A673 (cell line): ENCODE results near the gene P2RX3. TPM values are rescaled to one million over a fixed set of nuclear protein-coding genes. Genes with fewer than 3 reads are reported as not detected.

ENCODE experiments used
- BruUV-seq: library from RNA; stranded (reverse); fragments of 400-500 nt; replicated peaks from 2 replicates; lab custom pipeline; 2021; lab: Mats Ljungman, UMichigan
- CTCF ChIA-PET: fragments of 300-600 bp; sonication (Branson Sonifier 250); formaldehyde crosslinking; loops from one replicate; lab custom pipeline; 2022; ENCODE audit warnings: antibody characterized with exemption; lab: Charles Lee
- POLR2A ChIA-PET: fragments of 300-600 bp; sonication (Branson Sonifier 250); formaldehyde crosslinking; loops from one replicate; lab custom pipeline; 2022; ENCODE audit warnings: antibody characterized with exemption; ENCODE audit not compliant: low non-redundant PET; lab: Charles Lee
- DNase-seq: peaks from one replicate; pipeline ENCODE4 v3.0.0-alpha.2; 2015; ENCODE audit warnings: low spot score
- H3K27ac ChIP-seq: fragments of 200-600 bp; sonication (generic); 2 replicates; pipeline ENCODE4 v1.5.1; 2016; ENCODE audit warnings: mixed run types, low read depth, mild to moderate bottlenecking, mixed read lengths, antibody characterized with exemption, low read length; ENCODE audit not compliant: poor library complexity, severe bottlenecking
- H3K27me3 ChIP-seq: fragments of 200-600 bp; sonication (generic); replicated peaks from 2 replicates; pipeline ENCODE4 v1.6.1; 2017; ENCODE audit warnings: mixed run types, low read depth, mild to moderate bottlenecking, mixed read lengths, antibody characterized with exemption, low read length; ENCODE audit not compliant: insufficient read depth, poor library complexity
- H3K36me3 ChIP-seq: fragments of 200-600 bp; sonication (generic); 2 replicates; pipeline ENCODE4 v1.6.1; 2016; ENCODE audit warnings: mixed run types, mild to moderate bottlenecking, mixed read lengths, antibody characterized with exemption, low read length; ENCODE audit not compliant: insufficient read depth, poor library complexity, severe bottlenecking
- H3K4me1 ChIP-seq: fragments of 200-600 bp; sonication (generic); 2 replicates; pipeline ENCODE4 v1.6.1; 2017; ENCODE audit warnings: mixed run types, mild to moderate bottlenecking, mixed read lengths, antibody characterized with exemption, low read length; ENCODE audit not compliant: insufficient read depth, poor library complexity, severe bottlenecking
- H3K4me3 ChIP-seq: fragments of 200-600 bp; sonication (generic); 2 replicates; pipeline ENCODE4 v1.5.1; 2016; ENCODE audit warnings: low read depth, mixed run types, mild to moderate bottlenecking, mixed read lengths, low read length; ENCODE audit not compliant: poor library complexity, severe bottlenecking
- H3K9me3 ChIP-seq: fragments of 200-600 bp; sonication (generic); 2 replicates; pipeline ENCODE4 v1.6.1; 2016; ENCODE audit warnings: mixed run types, low read depth, mild to moderate bottlenecking, mixed read lengths, antibody characterized with exemption, low read length; ENCODE audit not compliant: poor library complexity, severe bottlenecking
- EZH2 ChIP-seq: fragments of 200-600 bp; sonication (generic); IDR thresholded peaks from 2 replicates; pipeline ENCODE4 v1.6.1; 2017; ENCODE audit warnings: borderline replicate concordance, low read depth, mild to moderate bottlenecking, mixed read lengths, antibody characterized with exemption, low read length; ENCODE audit not compliant: poor library complexity, severe bottlenecking
- intact Hi-C: fragments of 100-400 bp; cut with micrococcal nuclease; formaldehyde crosslinking; loops from one replicate; pipeline ENCODE4 v1.10.0; 2022; ENCODE audit not compliant: unreplicated experiment
- total RNA-seq: library from RNA; stranded (reverse); gene quantifications from 2 replicates; pipeline ENCODE4 v1.2.3, GENCODE V29; 2021
- TF ChIP-seq, protein P1 (sequence below): fragments of 300-800, 200-600 bp; sonication (generic); conservative IDR thresholded peaks from 2 replicates; pipeline ENCODE4 v1.5.1; 2017; ENCODE audit warnings: low read depth, mild to moderate bottlenecking, antibody characterized with exemption, low read length, moderate library complexity, mixed read lengths

P2RX3 gene
- total RNA-seq, 1 experiment from 2014 or later: not detected

DNA sequence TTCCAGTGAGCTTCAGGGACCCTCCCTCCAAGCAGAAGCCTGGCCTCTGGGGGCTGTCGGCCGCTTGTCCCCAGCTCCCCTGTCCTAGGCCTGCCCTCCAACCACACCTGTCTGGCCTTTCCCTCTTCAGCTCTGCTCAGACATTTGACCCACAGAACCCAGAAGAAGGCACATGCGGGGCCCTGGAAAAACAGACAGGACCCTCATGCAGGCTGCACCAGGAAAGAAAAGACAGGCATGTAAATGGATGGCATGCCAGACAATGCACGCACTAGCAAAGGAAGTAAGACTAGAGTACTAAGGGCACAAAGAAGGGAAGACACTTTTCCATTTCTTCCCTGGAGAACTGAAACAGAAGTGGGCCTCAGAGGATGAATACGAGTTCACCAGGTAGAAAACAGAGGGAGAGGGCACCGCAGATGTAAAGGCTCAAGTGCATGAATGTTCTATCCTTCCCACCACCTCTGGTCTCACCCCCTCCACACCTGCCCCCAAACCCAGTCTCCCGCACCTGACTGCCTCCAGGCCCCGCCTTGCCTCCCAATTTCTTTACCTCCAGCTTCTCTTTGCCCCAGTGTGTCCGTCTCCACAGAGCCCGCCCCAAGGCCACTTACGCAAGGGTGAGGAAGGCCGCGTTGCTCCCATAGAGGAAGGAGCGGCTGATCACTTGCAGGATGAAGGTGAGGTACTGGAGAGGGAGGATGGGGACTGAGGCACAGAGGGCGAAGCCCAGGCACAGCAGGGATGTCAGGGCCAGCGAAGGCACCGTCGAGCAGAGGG, 71.4 kb downstream of the P2RX3 start:
- DNase-seq: no peak
- H3K4me3 ChIP-seq: no peak overlapping the region
- no peaks in the 10 kb centered on the region for H3K4me1 ChIP-seq
- H3K9me3 ChIP-seq: no peaks in the 10 kb centered on the region
- peaks cover 36% of the 10 kb centered on the region for H3K36me3 ChIP-seq
- TF ChIP-seq, protein P1, sequence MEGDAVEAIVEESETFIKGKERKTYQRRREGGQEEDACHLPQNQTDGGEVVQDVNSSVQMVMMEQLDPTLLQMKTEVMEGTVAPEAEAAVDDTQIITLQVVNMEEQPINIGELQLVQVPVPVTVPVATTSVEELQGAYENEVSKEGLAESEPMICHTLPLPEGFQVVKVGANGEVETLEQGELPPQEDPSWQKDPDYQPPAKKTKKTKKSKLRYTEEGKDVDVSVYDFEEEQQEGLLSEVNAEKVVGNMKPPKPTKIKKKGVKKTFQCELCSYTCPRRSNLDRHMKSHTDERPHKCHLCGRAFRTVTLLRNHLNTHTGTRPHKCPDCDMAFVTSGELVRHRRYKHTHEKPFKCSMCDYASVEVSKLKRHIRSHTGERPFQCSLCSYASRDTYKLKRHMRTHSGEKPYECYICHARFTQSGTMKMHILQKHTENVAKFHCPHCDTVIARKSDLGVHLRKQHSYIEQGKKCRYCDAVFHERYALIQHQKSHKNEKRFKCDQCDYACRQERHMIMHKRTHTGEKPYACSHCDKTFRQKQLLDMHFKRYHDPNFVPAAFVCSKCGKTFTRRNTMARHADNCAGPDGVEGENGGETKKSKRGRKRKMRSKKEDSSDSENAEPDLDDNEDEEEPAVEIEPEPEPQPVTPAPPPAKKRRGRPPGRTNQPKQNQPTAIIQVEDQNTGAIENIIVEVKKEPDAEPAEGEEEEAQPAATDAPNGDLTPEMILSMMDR: no peak
- no peak for TF ChIP-seq EZH2
- ChIA-PET CTCF (no interaction called here), POLR2A (no interaction called here)
- intact Hi-C loops: no loop called here
- no TSS peak for BruUV-seq
- H3K27me3 ChIP-seq: no peaks in the 10 kb centered on the region
- no peak overlapping the region for H3K27ac ChIP-seq

DNA sequence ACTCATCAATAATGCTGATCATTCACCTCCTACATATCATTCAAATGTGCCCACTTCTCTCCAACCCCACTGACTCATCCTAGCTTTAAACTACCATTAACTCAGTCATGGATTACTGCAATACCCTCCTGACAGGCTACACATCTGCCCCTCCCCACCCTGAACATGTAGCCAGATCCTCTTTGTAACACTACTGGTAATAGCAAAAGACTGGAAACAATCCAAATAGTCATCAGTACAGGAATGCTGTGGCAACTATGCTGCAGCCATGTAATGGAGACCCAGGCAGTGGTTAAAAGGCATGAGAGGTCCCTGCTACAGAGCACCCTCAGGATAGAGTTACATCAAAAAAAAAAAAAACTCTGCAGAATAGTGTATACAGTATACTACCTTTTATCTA, 72.1 kb downstream of the P2RX3 start:
- H3K4me1 ChIP-seq: no peaks in the 10 kb centered on the region
- H3K4me3 ChIP-seq: no peak overlapping the region
- no peaks in the 10 kb centered on the region for H3K27me3 ChIP-seq
- no peak overlapping the region for H3K27ac ChIP-seq
- TF ChIP-seq, protein P1: no peak
- no peak for TF ChIP-seq EZH2
- ChIA-PET POLR2A (no interaction called here), CTCF (no interaction called here)
- no peak for DNase-seq
- intact Hi-C loops: no loop called here
- peaks cover 40% of the 10 kb centered on the region for H3K36me3 ChIP-seq
- no TSS peak for BruUV-seq
- H3K9me3 ChIP-seq: no peaks in the 10 kb centered on the region

DNA sequence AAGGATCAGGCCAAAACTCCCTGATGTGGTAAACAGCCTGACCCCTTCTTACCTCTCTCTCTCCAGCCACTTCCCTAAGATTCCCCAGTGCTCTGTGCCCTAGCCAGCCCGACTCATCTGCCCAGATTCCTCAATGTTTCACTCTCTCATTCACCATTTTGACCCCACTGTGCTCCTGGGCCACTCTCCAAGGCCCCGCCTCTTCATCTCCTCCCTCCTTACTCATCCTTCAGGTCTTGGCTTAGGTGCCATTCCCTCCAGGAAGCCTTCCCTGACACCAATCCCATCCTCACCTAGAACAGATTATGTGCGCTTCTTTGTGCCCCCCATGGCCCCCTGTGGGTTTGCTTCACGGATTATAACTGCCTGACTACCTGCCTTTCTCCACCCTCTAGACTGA, 75.5 kb downstream of the P2RX3 start:
- no peak for DNase-seq
- H3K36me3 ChIP-seq: peaks cover 50% of the 10 kb centered on the region
- no peak overlapping the region for H3K27ac ChIP-seq
- no TSS peak for BruUV-seq
- no peaks in the 10 kb centered on the region for H3K4me1 ChIP-seq
- H3K27me3 ChIP-seq: no peaks in the 10 kb centered on the region
- no peaks in the 10 kb centered on the region for H3K9me3 ChIP-seq
- ChIA-PET POLR2A (no interaction called here), CTCF (no interaction called here)
- TF ChIP-seq EZH2: no peak
- TF ChIP-seq, protein P1: no peak
- intact Hi-C loops: no loop called here
- no peak overlapping the region for H3K4me3 ChIP-seq
